GM18873 (cell line): ENCODE results near the gene COPA.

Source experiments
- ATAC-seq: cut with Tn5 transposase; IDR thresholded peaks from one replicate; pipeline ENCODE4 v1.9.1; 2021; ENCODE audit warnings: mild to moderate bottlenecking, moderate library complexity, moderate number of reproducible peaks; ENCODE audit not compliant: unreplicated experiment, low FRiP score

COPA gene

GRCh38 chr1:160363951-160364735 lies 21.1 kb upstream of the COPA start:
- no peak for ATAC-seq

GRCh38 chr1:160363010-160363409 lies 20.0 kb upstream of the COPA start:
- ATAC-seq = no peak

GRCh38 chr1:160362168-160362957 lies 19.3 kb upstream of the COPA start:
- no peak for ATAC-seq

- ATAC-seq = no peak
Measured at GRCh38 chr1:160361814-160362167, 18.7 kb upstream of the COPA start.

GRCh38 chr1:160361199-160361598 lies 18.1 kb upstream of the COPA start:
- ATAC-seq = no peak

GRCh38 chr1:160360227-160360695 lies 17.2 kb upstream of the COPA start:
- ATAC-seq = no peak

- no peak for ATAC-seq
Measured at GRCh38 chr1:160359559-160360226, 16.6 kb upstream of the COPA start.

- no peak for ATAC-seq
Measured at GRCh38 chr1:160358073-160358472, 15.0 kb upstream of the COPA start.

GRCh38 chr1:160357286-160358002 lies 14.4 kb upstream of the COPA start:
- ATAC-seq = no peak

- ATAC-seq = no peak
Measured at GRCh38 chr1:160354388-160354985, 11.4 kb upstream of the COPA start.

GRCh38 chr1:160353223-160353622 lies 10.2 kb upstream of the COPA start:
- no peak for ATAC-seq

GRCh38 chr1:160352555-160352954 lies 9.5 kb upstream of the COPA start:
- ATAC-seq = no peak

- no peak for ATAC-seq
Measured at GRCh38 chr1:160351629-160352028, 8.6 kb upstream of the COPA start.

GRCh38 chr1:160346958-160347357 lies 3.9 kb upstream of the COPA start:
- no peak for ATAC-seq

GRCh38 chr1:160346463-160346862 lies 3.4 kb upstream of the COPA start:
- no peak for ATAC-seq

- ATAC-seq = no peak
Measured at GRCh38 chr1:160344936-160345335, 1.9 kb upstream of the COPA start.

- no peak for ATAC-seq
Measured at GRCh38 chr1:160344241-160344640, 1.2 kb upstream of the COPA start.

- no peak for ATAC-seq
Measured at GRCh38 chr1:160342526-160342925, 524 bp downstream of the COPA start.

- no peak for ATAC-seq
Measured at GRCh38 chr1:160340866-160341265, 2.2 kb downstream of the COPA start.

GRCh38 chr1:160340146-160340545 lies 2.9 kb downstream of the COPA start:
- no peak for ATAC-seq
